Left lobe of liver (tissue), 2 donors: ENCODE measurements around the gene LRRC25. TPM values are rescaled to one million over a fixed set of nuclear protein-coding genes. Genes with fewer than 3 reads are reported as not detected.
"Not testable (repeated sequence)": the region's sequence is repeated elsewhere in the genome, so short reads cannot be mapped to it uniquely, and the experiment has no call there.

Experiments
- ATAC-seq: fragments of 200-7000 bp; cut with Tn5 transposase; one replicate; pipeline ENCODE4 v1.9.1; 2020; ENCODE audit warnings: mild to moderate bottlenecking, moderate library complexity
- DNase-seq: peaks from one replicate; pipeline ENCODE4 v3.0.0-alpha.2; 2020; ENCODE audit warnings: low spot score
- total RNA-seq: library from RNA; stranded (reverse); gene quantifications from one replicate; pipeline ENCODE4 v1.2.1, GENCODE V29; 2021
- donor health status: DM: no; HTN: no; CAD: no; lungs with moderate emphysema.
- donor health status: DM: no; HTN: yes; CAD: no.

The LRRC25 gene
- total RNA-seq, 1 donor from 2014 or later, result 2.2 TPM

GRCh38 chr19:18385675-18386542 is 11.5 kb downstream of the LRRC25 start, which contains the start of gene GDF15:
Gene GDF15, plus strand, starts transcription at chr19:18386158. Its CDS starts 32 bp downstream, at chr19:18386190.
- peak; percentile 84 for ATAC-seq
- DNase-seq, result peak; percentile 97

GRCh38 chr19:18385359-18385674 is 12.1 kb downstream of the LRRC25 start:
- ATAC-seq, result no peak
- DNase-seq, result no peak

GRCh38 chr19:18384775-18385174 is 12.6 kb downstream of the LRRC25 start:
- no peak for DNase-seq
- no peak for ATAC-seq

- DNase-seq, result not testable (repeated sequence)
Observed at GRCh38 chr19:18383622-18384021, 13.8 kb downstream of the LRRC25 start.

GRCh38 chr19:18380843-18381242 is 16.6 kb downstream of the LRRC25 start:
- no peak for ATAC-seq
- DNase-seq, result no peak

More at GRCh38 chr19:18383622-18384021, 13.8 kb downstream of the LRRC25 start:
- ATAC-seq, result not testable (repeated sequence)

- DNase-seq, result peak; percentile 99
- ATAC-seq, result peak; percentile 88
Observed at GRCh38 chr19:18379803-18380747, 17.3 kb downstream of the LRRC25 start.

GRCh38 chr19:18377026-18377425 is 20.4 kb downstream of the LRRC25 start:
- peak; percentile 32 for ATAC-seq
- no peak for DNase-seq

GRCh38 chr19:18373892-18374629 is 23.4 kb downstream of the LRRC25 start:
- DNase-seq (peak; percentile 67), ATAC-seq (peak; percentile 61)

GRCh38 chr19:18373407-18373891 is 24.0 kb downstream of the LRRC25 start:
- no peak for DNase-seq

GRCh38 chr19:18368504-18369222 is 28.8 kb downstream of the LRRC25 start:
- no peak for ATAC-seq
- DNase-seq, result no peak

More at GRCh38 chr19:18373407-18373891, 24.0 kb downstream of the LRRC25 start:
- ATAC-seq, result no peak

GRCh38 chr19:18366021-18366435 is 31.4 kb downstream of the LRRC25 start:
- no peak for DNase-seq
- no peak for ATAC-seq

- ATAC-seq (peak; percentile 62), DNase-seq (peak; percentile 75)
Observed at GRCh38 chr19:18364826-18365528, 32.4 kb downstream of the LRRC25 start.

- ATAC-seq, DNase-seq: not testable (repeated sequence)
Observed at GRCh38 chr19:18364277-18364825, 33.1 kb downstream of the LRRC25 start.

- DNase-seq, result no peak
- ATAC-seq, result no peak
Observed at GRCh38 chr19:18363787-18364186, 33.6 kb downstream of the LRRC25 start.

GRCh38 chr19:18362934-18363542 is 34.4 kb downstream of the LRRC25 start:
- ATAC-seq, result peak; percentile 25

GRCh38 chr19:18361646-18362045 is 35.8 kb downstream of the LRRC25 start:
- no peak for ATAC-seq
- DNase-seq, result no peak

More at GRCh38 chr19:18362934-18363542, 34.4 kb downstream of the LRRC25 start:
- DNase-seq, result no peak

- no peak for DNase-seq
- no peak for ATAC-seq
Observed at GRCh38 chr19:18357041-18357440, 40.4 kb downstream of the LRRC25 start.

GRCh38 chr19:18354743-18355142 is 42.7 kb downstream of the LRRC25 start:
- DNase-seq, ATAC-seq: not testable (repeated sequence)
